Osteoblast (primary cell): ENCODE measurements around the gene ZNF567. TPM values are rescaled to one million over a fixed set of nuclear protein-coding genes. Genes with fewer than 3 reads are reported as not detected.

Source experiments
- DNase-seq: peaks from one replicate; pipeline ENCODE4 v3.0.0; 2011; ENCODE audit warnings: low spot score, mixed read lengths; ENCODE audit not compliant: insufficient read length; ENCODE audit errors: missing footprints
- H2AFZ ChIP-seq: 2 replicates; pipeline ENCODE4 v1.6.0; 2011; ENCODE audit warnings: mild to moderate bottlenecking, low read length
- H3K27ac ChIP-seq: 2 replicates; pipeline ENCODE4 v1.5.1; 2011; ENCODE audit warnings: mild to moderate bottlenecking, low read depth, low read length, moderate library complexity
- H3K27me3 ChIP-seq: 2 replicates; pipeline ENCODE4 v1.6.0; 2012; ENCODE audit warnings: mild to moderate bottlenecking, control low read depth, inconsistent platforms, low read length, moderate library complexity; ENCODE audit not compliant: insufficient read depth
- H3K36me3 ChIP-seq: 2 replicates; pipeline ENCODE4 v1.5.1; 2011; ENCODE audit warnings: mild to moderate bottlenecking, low read length, control low read depth, moderate library complexity; ENCODE audit not compliant: insufficient read depth
- H3K4me1 ChIP-seq: 2 replicates; pipeline ENCODE4 v1.5.1; 2011; ENCODE audit warnings: mild to moderate bottlenecking, low read length, control low read depth, moderate library complexity; ENCODE audit not compliant: insufficient read depth
- H3K4me2 ChIP-seq: 2 replicates; pipeline ENCODE4 v1.6.0; 2011; ENCODE audit warnings: mild to moderate bottlenecking, low read length; ENCODE audit not compliant: insufficient read depth
- H3K4me3 ChIP-seq: fragments of 200-600 bp; sonication (generic); 3 replicates; pipeline ENCODE4 v1.5.1; 2012; ENCODE audit warnings: mild to moderate bottlenecking, low read length, inconsistent platforms; ENCODE audit not compliant: insufficient read depth
- H3K79me2 ChIP-seq: 2 replicates; pipeline ENCODE4 v1.6.0; 2012; ENCODE audit warnings: mild to moderate bottlenecking, low read length, control low read depth, inconsistent platforms; ENCODE audit not compliant: insufficient read depth
- H3K9me3 ChIP-seq: 2 replicates; pipeline ENCODE4 v1.5.1; 2011; ENCODE audit warnings: low read depth, low read length, control low read depth
- H4K20me1 ChIP-seq: 2 replicates; pipeline ENCODE4 v1.6.0; 2012; ENCODE audit warnings: mild to moderate bottlenecking, low read length, control low read depth; ENCODE audit not compliant: insufficient read depth
- CTCF ChIP-seq: IDR thresholded peaks from 2 replicates; pipeline ENCODE4 v1.5.1; 2011; ENCODE audit warnings: mild to moderate bottlenecking, low read depth, low read length, moderate library complexity; ENCODE audit errors: extremely low read depth
- total RNA-seq: library from RNA; depleted of rRNA; stranded (reverse); fragments of >200 nt; gene quantifications from 2 replicates; pipeline ENCODE4 v1.2.3, GENCODE V29; 2012

The ZNF567 gene
- total RNA-seq, result 6.8 and 8.0 TPM in 2 replicates

DNA sequence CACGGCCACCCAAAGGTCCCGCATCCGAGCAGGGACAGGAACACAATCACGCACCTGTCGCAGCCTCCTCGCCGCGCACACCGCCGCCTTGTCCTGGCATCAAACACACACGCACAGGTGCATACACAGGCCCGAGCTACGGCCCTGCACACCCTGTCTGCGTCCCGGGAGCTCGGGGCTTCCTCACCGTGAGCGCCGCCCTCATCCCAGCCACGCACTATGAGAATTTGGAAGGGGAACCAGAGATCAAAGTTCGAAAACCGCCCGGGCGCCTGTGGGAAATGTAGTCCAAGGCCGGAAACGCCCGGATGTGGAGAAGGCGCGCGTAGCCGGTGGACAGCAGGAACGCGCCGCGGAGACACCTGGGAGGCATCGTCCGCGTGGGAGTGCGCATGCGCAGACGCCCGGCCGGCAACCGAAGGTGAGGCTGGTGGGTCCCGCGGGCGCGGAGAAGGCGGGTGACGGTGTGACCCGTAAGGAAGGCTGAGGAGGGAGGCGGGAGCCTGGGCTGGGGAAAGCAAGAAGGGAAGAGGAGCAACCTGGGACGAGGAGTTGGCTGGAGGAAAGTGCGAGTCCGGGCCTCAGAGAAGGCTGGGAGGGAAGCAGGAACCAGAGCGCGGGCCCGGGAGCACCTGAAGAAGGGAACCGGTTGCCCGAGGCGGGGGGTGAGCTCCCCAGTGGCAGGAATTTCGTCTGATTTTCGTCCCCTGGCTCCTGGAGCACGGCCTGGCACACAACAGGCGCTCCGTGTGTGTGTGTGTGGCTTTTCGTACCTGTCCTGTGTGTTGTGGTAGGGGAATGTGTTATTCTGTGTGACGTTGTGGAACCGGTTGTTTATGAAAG lies at the start of gene ZNF567:
Gene ZNF567 (plus strand): TSS at position 399 of the 843 bp plus-strand sequence. CDS start 7,256 bp downstream, outside the sequence.
- TF ChIP-seq CTCF, result no peak
- no peaks in the 10 kb centered on the region for H3K9me3 ChIP-seq
- no peaks in the 10 kb centered on the region for H4K20me1 ChIP-seq
- peak within 1 kb of the TSS; percentile 95 for H3K4me3 ChIP-seq
- H3K27ac ChIP-seq, result peak within 1 kb of the TSS; percentile 76
- peak within 1 kb of the TSS; percentile 90 for H3K4me2 ChIP-seq
- peak; percentile 99 for DNase-seq
- H3K4me1 ChIP-seq, result peaks cover 7% of the 10 kb centered on the region
- no peaks in the 10 kb centered on the region for H3K27me3 ChIP-seq
- H2AFZ ChIP-seq, result peak within 1 kb of the TSS; percentile 96
- H3K36me3 ChIP-seq, result peaks cover 32% of the 10 kb centered on the region
- H3K79me2 ChIP-seq, result peaks cover 47% of the 10 kb centered on the region

DNA sequence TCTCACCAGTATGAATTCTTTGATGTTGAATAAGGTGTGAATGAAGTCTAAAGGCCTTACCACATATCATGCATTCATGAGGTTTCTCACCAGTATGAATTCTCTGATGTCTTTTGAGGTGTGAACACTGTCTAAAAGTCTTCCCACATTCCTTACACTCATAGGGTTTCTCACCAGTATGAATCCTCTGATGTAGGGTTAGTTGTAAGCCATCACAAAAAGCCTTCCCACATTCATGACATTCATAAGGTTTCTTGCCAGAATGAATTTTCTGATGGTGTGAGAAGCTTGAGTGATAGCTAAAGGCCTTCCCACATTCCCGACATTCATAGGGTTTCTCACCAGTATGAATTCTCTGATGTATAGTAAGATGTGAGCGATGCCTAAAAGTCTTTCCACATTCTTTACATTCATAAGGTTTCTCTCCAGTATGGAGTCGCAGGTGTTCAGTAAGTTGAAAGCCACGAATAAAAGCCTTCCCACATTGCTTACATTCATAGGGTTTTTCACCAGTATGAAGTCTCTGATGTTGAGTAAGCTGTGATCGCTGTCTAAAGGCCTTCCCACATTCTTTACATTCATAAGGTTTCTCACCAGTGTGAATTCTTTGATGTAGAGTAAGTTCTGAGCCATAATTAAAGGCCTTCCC lies 48.4 kb upstream of the ZNF567 start:
- TF ChIP-seq CTCF, result no peak
- DNase-seq, result no peak
- H3K4me1 ChIP-seq, result no peaks in the 10 kb centered on the region

DNA sequence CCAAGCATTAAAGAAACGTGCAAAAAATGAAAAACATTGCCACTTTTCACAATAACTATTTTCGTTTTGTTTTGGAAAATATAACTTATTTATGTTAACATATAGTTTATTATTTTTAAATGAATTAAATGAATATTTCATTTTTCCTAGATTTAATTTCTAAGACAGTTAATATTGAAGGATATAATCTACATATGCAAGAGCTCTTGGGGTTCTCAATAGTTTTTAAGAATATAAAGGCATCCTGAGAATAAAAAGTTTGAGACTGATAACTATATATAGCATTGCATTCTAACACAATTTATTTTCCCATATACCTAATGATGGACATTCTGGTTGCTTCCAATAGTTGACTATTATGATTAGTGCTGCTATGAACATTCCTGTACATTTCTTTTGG lies 40.7 kb upstream of the ZNF567 start:
- Histone ChIP-seq H3K27ac (no peak overlapping the region), H3K4me2 (no peak overlapping the region), H3K79me2 (no peaks in the 10 kb centered on the region), H3K36me3 (peaks cover 43% of the 10 kb centered on the region), H3K4me1 (no peaks in the 10 kb centered on the region), H3K4me3 (no peak overlapping the region), H2AFZ (no peak overlapping the region), H4K20me1 (no peaks in the 10 kb centered on the region), H3K27me3 (no peaks in the 10 kb centered on the region), H3K9me3 (peaks cover 19% of the 10 kb centered on the region)
- DNase-seq, result no peak
- TF ChIP-seq CTCF, result no peak

More for the DNA sequence above, 48.4 kb upstream of the ZNF567 start:
- H3K79me2 ChIP-seq, result no peaks in the 10 kb centered on the region
- H3K4me2 ChIP-seq, result no peak overlapping the region
- no peaks in the 10 kb centered on the region for H4K20me1 ChIP-seq
- no peak overlapping the region for H3K4me3 ChIP-seq
- H3K9me3 ChIP-seq, result peaks cover 48% of the 10 kb centered on the region
- no peak overlapping the region for H2AFZ ChIP-seq
- H3K27ac ChIP-seq, result no peak overlapping the region
- H3K27me3 ChIP-seq, result no peaks in the 10 kb centered on the region
- H3K36me3 ChIP-seq, result peaks cover 18% of the 10 kb centered on the region

DNA sequence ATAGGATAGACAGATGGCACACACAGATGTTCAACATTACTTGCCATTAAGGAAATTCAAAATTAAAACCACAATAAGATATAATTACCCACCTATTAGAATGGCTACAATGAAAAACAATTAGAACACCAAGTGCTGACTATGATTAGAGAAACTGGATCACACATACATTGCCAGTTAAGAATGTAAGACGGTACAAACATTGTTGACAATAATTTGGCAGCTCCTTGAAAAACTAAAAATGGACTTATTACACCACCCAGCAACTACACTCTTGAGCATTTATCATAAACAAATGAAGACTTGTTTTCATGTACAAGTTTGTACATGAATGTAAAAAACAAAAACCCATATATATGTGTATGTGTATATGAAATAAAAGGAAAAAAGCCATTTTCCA lies 34.5 kb upstream of the ZNF567 start:
- H3K4me1 ChIP-seq, result no peaks in the 10 kb centered on the region
- H2AFZ ChIP-seq, result no peak overlapping the region
- peaks cover 48% of the 10 kb centered on the region for H3K36me3 ChIP-seq
- DNase-seq, result no peak
- H3K9me3 ChIP-seq, result peaks cover 7% of the 10 kb centered on the region
- H3K4me3 ChIP-seq, result no peak overlapping the region
- no peak for TF ChIP-seq CTCF
- no peak overlapping the region for H3K4me2 ChIP-seq
- H3K27me3 ChIP-seq, result no peaks in the 10 kb centered on the region
- H4K20me1 ChIP-seq, result no peaks in the 10 kb centered on the region
- no peak overlapping the region for H3K27ac ChIP-seq
- H3K79me2 ChIP-seq, result no peaks in the 10 kb centered on the region
